K562 (cell line): ENCODE data around the gene RNH1. TPM values are rescaled to one million over a fixed set of nuclear protein-coding genes. Genes with fewer than 3 reads are reported as not detected.

Experiments
- CTCFL ChIP-seq: IDR thresholded peaks from 2 replicates; pipeline ENCODE4 v1.6.1; 2011; ENCODE audit warnings: borderline replicate concordance, low read depth, mild to moderate bottlenecking, moderate library complexity, low read length; ENCODE audit not compliant: insufficient read depth, poor library complexity, severe bottlenecking
- CXXC5 ChIP-seq: fragments of 250-450 bp; sonication (Bioruptor Pico); IDR thresholded peaks from 2 replicates; pipeline ENCODE4 v1.8.0; 2022; ENCODE audit warnings: inconsistent platforms, mild to moderate bottlenecking, moderate library complexity
- E2F1 ChIP-seq: sonication (generic); formaldehyde crosslinking; IDR thresholded peaks from 2 replicates; pipeline ENCODE4 v1.8.1; 2023; ENCODE audit warnings: mild to moderate bottlenecking, missing genetic modification reagents, moderate library complexity
- HNRNPK ChIP-seq: fragments of 200-400 bp; formaldehyde crosslinking; IDR thresholded peaks from one replicate; pipeline ENCODE4 v1.6.1; 2018; ENCODE audit warnings: mild to moderate bottlenecking, low read depth, low read length; ENCODE audit not compliant: poor library complexity, severe bottlenecking
- JUNB ChIP-seq: fragments of 450-650 bp; formaldehyde crosslinking; conservative IDR thresholded peaks from 2 replicates; pipeline ENCODE4 v1.4.0; 2020; ENCODE audit warnings: mild to moderate bottlenecking
- MED1 ChIP-seq: sonication (generic); formaldehyde crosslinking; IDR thresholded peaks from 2 replicates; pipeline ENCODE4 v1.8.1; 2023; ENCODE audit warnings: missing genetic modification reagents, borderline replicate concordance
- NFATC3 ChIP-seq: fragments of 450-650 bp; IDR thresholded peaks from 2 replicates; pipeline ENCODE4 v1.6.1; 2017; ENCODE audit warnings: mild to moderate bottlenecking
- RBBP5 ChIP-seq: fragments of 200-600 bp; sonication (generic); IDR thresholded peaks from 2 replicates; pipeline ENCODE4 v1.6.1; 2012; ENCODE audit warnings: borderline replicate concordance, mild to moderate bottlenecking, low read length, control low read depth, inconsistent platforms; ENCODE audit not compliant: insufficient read depth, poor library complexity, severe bottlenecking
- SIN3A ChIP-seq, 2 experiments: fragments of 150-350 bp in 1 of 2; IDR thresholded peaks; 2 replicates each; pipeline ENCODE4 v1.6.1; 2011 to 2016; ENCODE audit warnings: borderline replicate concordance in 2 of 2, low read depth in 2 of 2, low read length in 2 of 2, mild to moderate bottlenecking in 2 of 2, moderate library complexity in 2 of 2; ENCODE audit not compliant: control insufficient read depth in 1 of 2
- SRSF9 ChIP-seq: fragments of 200-400 bp; formaldehyde crosslinking; IDR thresholded peaks from 2 replicates; pipeline ENCODE4 v1.6.1; 2017; ENCODE audit warnings: low read depth, low read length, borderline replicate concordance
- TARDBP ChIP-seq: fragments of 450-650 bp; IDR thresholded peaks from 2 replicates; pipeline ENCODE4 v1.6.1; 2016
- THRA ChIP-seq: fragments of 450-650 bp; IDR thresholded peaks from 2 replicates; pipeline ENCODE4 v1.6.1; 2017; ENCODE audit warnings: mild to moderate bottlenecking, moderate library complexity
- ZBTB26 ChIP-seq: fragments of 450-650 bp; formaldehyde crosslinking; IDR thresholded peaks from 2 replicates; pipeline ENCODE4 v1.4.0; 2022; ENCODE audit warnings: missing genetic modification characterization
- ZBTB7A ChIP-seq: IDR thresholded peaks from 2 replicates; pipeline ENCODE4 v1.6.1; 2011; ENCODE audit warnings: low read depth, mild to moderate bottlenecking, low read length, moderate library complexity, borderline replicate concordance; ENCODE audit not compliant: control insufficient read depth
- ZNF551 ChIP-seq: fragments of 250-450 bp; sonication (Bioruptor Pico); IDR thresholded peaks from 2 replicates; pipeline ENCODE4 v1.5.0; 2021; ENCODE audit warnings: mild to moderate bottlenecking, moderate library complexity
- ZNF561 ChIP-seq: fragments of 450-650 bp; formaldehyde crosslinking; conservative IDR thresholded peaks from 2 replicates; pipeline ENCODE4 v1.4.0; 2020; ENCODE audit warnings: mild to moderate bottlenecking, moderate library complexity
- ZNF76 ChIP-seq: fragments of 250-450 bp; sonication (Bioruptor Pico); IDR thresholded peaks from 2 replicates; pipeline ENCODE4 v1.4.0; 2020; ENCODE audit warnings: mild to moderate bottlenecking, moderate library complexity, borderline replicate concordance
- ZSCAN29 ChIP-seq: fragments of 450-650 bp; IDR thresholded peaks from 2 replicates; pipeline ENCODE4 v1.6.1; 2017
- polyA plus RNA-seq, 8 experiments: library from polyadenylated mRNA; depleted of rRNA in 4 of 8; stranded (reverse) in 5 of 8; unstranded in 3 of 8; fragments of >200 nt; fragmentation: Nextera tagmentation in 2 of 8; fragmentation: Illumina TruSeq in 1 of 8; extraction: Ambion mirVana in 2 of 8; extraction: Trizol in 1 of 8; gene quantifications; 2 replicates each; pipeline versions ENCODE4 v1.2.1 to v1.2.3, GENCODE V29; 2011 to 2014; ENCODE audit warnings: inconsistent platforms in 1 of 8, missing spikeins in 1 of 8
- total RNA-seq, 7 experiments: library from RNA; depleted of rRNA in 6 of 7; stranded (reverse); fragments of >200 nt in 6 of 7; fragmentation: Illumina TruSeq in 2 of 7; extraction: Trizol in 2 of 7; gene quantifications; 2 replicates each; pipeline versions ENCODE4 v1.2.1 to v1.2.3, GENCODE V29; 2011 to 2021; ENCODE audit warnings: low replicate concordance in 1 of 7

Gene RNH1
- total and polyA plus RNA-seq, 9 of the 15 experiments (the other 6 are each of a cell fraction or from before 2014, with no cell fraction given), result 2.5 to 160 (median 44.3) TPM

- TF ChIP-seq ZNF76 (no peak), ZBTB26 (CRISPR knock-in tag) (no peak), SRSF9 (no peak), RBBP5 (no peak), ZNF551 (CRISPR knock-in tag) (no peak), THRA (no peak), CXXC5 (no peak), JUNB (CRISPR knock-in tag) (no peak), ZNF561 (CRISPR knock-in tag) (no peak), SIN3A (IDR thresholded peaks at IDR 0.05; ENCODE audit: borderline replicate concordance in 2 of 2, control insufficient read depth in 1 of 2, low read depth in 2 of 2, low read length in 2 of 2) (peak in 1 of 2 experiments; percentile 31; a peak in 1 of 4 replicates), HNRNPK (no peak), CTCFL (peak; percentile 75), ZBTB7A (no peak), MED1 (no peak), E2F1 (CRISPR knock-in tag) (no peak), ZSCAN29 (no peak), TARDBP (no peak), NFATC3 (no peak)
Observed at GRCh38 chr11:535210-535518, 28.1 kb upstream of the RNH1 start (continued).
